Loucy (cell line): ENCODE measurements around the gene CDC73.
A peak's percentile ranks its signal among the peaks of the same experiment; 100 is the strongest.
"Not testable (repeated sequence)": the region's sequence is repeated elsewhere in the genome, so short reads cannot be mapped to it uniquely, and the experiment has no call there.

Source experiments
- H2AFZ ChIP-seq: fragments of 200-600 bp; sonication (generic); 2 replicates; pipeline ENCODE4 v1.6.0; 2016; ENCODE audit warnings: antibody characterized with exemption, mild to moderate bottlenecking, low read length, moderate library complexity
- H3F3A ChIP-seq: fragments of 200-600 bp; 2 replicates; pipeline ENCODE4 v1.6.0; 2016; ENCODE audit warnings: antibody characterized with exemption, low read depth, mild to moderate bottlenecking
- H3K27me3 ChIP-seq: fragments of 200-600 bp; sonication (generic); 2 replicates; pipeline ENCODE4 v1.6.1; 2014; ENCODE audit warnings: low read length, mild to moderate bottlenecking; ENCODE audit not compliant: insufficient read depth, poor library complexity, severe bottlenecking
- H3K36me3 ChIP-seq: fragments of 200-600 bp; sonication (generic); 2 replicates; pipeline ENCODE4 v1.6.1; 2016; ENCODE audit warnings: low read length; ENCODE audit not compliant: insufficient read depth
- H3K4me1 ChIP-seq: fragments of 200-600 bp; sonication (generic); 2 replicates; pipeline ENCODE4 v1.5.1; 2014; ENCODE audit warnings: low read length, mild to moderate bottlenecking; ENCODE audit not compliant: insufficient read depth, poor library complexity, severe bottlenecking
- H3K4me2 ChIP-seq: fragments of 200-600 bp; sonication (generic); 2 replicates; pipeline ENCODE4 v1.6.0; 2014; ENCODE audit warnings: antibody characterized with exemption, low read length, low read depth, mild to moderate bottlenecking; ENCODE audit not compliant: poor library complexity, severe bottlenecking
- H3K4me3 ChIP-seq: fragments of 200-600 bp; sonication (generic); 2 replicates; pipeline ENCODE4 v1.5.1; 2014; ENCODE audit warnings: low read length, mild to moderate bottlenecking, mixed read lengths; ENCODE audit not compliant: poor library complexity, severe bottlenecking
- H3K79me2 ChIP-seq: fragments of 200-600 bp; sonication (generic); 2 replicates; pipeline ENCODE4 v1.6.1; 2014; ENCODE audit warnings: low read length; ENCODE audit not compliant: insufficient read depth
- H3K9ac ChIP-seq: fragments of 200-600 bp; sonication (generic); 2 replicates; pipeline ENCODE4 v1.6.0; 2014; ENCODE audit warnings: mild to moderate bottlenecking, low read depth, low read length, moderate library complexity; ENCODE audit not compliant: poor library complexity, severe bottlenecking
- H3K9me2 ChIP-seq: fragments of 200-600 bp; sonication (generic); replicated peaks from 2 replicates; pipeline ENCODE4 v1.6.1; 2016; ENCODE audit warnings: low read depth, low read length, mixed read lengths
- H3K9me3 ChIP-seq: fragments of 200-600 bp; sonication (generic); 2 replicates; pipeline ENCODE4 v1.6.1; 2014; ENCODE audit warnings: mild to moderate bottlenecking, antibody characterized with exemption, low read length, low read depth; ENCODE audit not compliant: insufficient read depth
- H4K20me1 ChIP-seq: fragments of 200-600 bp; sonication (generic); 2 replicates; pipeline ENCODE4 v1.6.0; 2014; ENCODE audit warnings: antibody characterized with exemption, low read length, mild to moderate bottlenecking; ENCODE audit not compliant: insufficient read depth, poor library complexity, severe bottlenecking
- CTCF ChIP-seq: fragments of 200-600 bp; sonication (generic); conservative IDR thresholded peaks from 2 replicates; pipeline ENCODE4 v1.5.1; 2014; ENCODE audit warnings: mild to moderate bottlenecking, antibody characterized with exemption, low read length
- EZH2phosphoT487 ChIP-seq: fragments of 200-600 bp; IDR thresholded peaks from 2 replicates; pipeline ENCODE4 v1.6.1; 2018; ENCODE audit warnings: antibody characterized with exemption, mild to moderate bottlenecking, moderate library complexity, borderline replicate concordance

Gene CDC73

GRCh38 chr1:193114485-193115095 lies 7.2 kb upstream of the CDC73 start:
- TF ChIP-seq EZH2phosphoT487 (no peak), CTCF (no peak)
- Histone ChIP-seq H3K4me2 (no peak overlapping the region), H3K9ac (no peak overlapping the region), H3K9me2 (no peaks in the 10 kb centered on the region), H3K36me3 (no peaks in the 10 kb centered on the region), H3K4me1 (peaks cover 5% of the 10 kb centered on the region), H3K4me3 (no peak overlapping the region), H2AFZ (no peak overlapping the region), H3K79me2 (no peaks in the 10 kb centered on the region), H3K27me3 (no peaks in the 10 kb centered on the region), H3K9me3 (no peaks in the 10 kb centered on the region), H3F3A (no peaks in the 10 kb centered on the region), H4K20me1 (no peaks in the 10 kb centered on the region)

- Histone ChIP-seq H3K9me3 (no peaks in the 10 kb centered on the region), H3F3A (no peaks in the 10 kb centered on the region), H3K79me2 (no peaks in the 10 kb centered on the region), H3K27me3 (no peaks in the 10 kb centered on the region), H2AFZ (no peak overlapping the region), H3K9ac (no peak overlapping the region), H4K20me1 (no peaks in the 10 kb centered on the region), H3K4me3 (no peak overlapping the region), H3K36me3 (no peaks in the 10 kb centered on the region), H3K9me2 (no peaks in the 10 kb centered on the region), H3K4me1 (peaks cover 7% of the 10 kb centered on the region), H3K4me2 (no peak overlapping the region)
- TF ChIP-seq CTCF, result no peak
- TF ChIP-seq EZH2phosphoT487, result no peak
Observed at GRCh38 chr1:193115629-193116227, 6.1 kb upstream of the CDC73 start.

GRCh38 chr1:193117167-193117566 lies 4.7 kb upstream of the CDC73 start:
- not testable (repeated sequence) for H3F3A ChIP-seq, H4K20me1 ChIP-seq, H3K4me2 ChIP-seq, H3K79me2 ChIP-seq, H3K36me3 ChIP-seq, H3K9me2 ChIP-seq, H3K9ac ChIP-seq, H3K27me3 ChIP-seq, H3K4me3 ChIP-seq, H3K9me3 ChIP-seq, H2AFZ ChIP-seq
- peaks cover 14% of the 10 kb centered on the region for H3K4me1 ChIP-seq

GRCh38 chr1:193118194-193118593 lies 3.6 kb upstream of the CDC73 start:
- Histone ChIP-seq H4K20me1 (peaks cover 10% of the 10 kb centered on the region), H3K9me3 (no peaks in the 10 kb centered on the region), H3K27me3 (no peaks in the 10 kb centered on the region), H3K4me3 (no peak overlapping the region), H3K4me1 (peaks cover 14% of the 10 kb centered on the region), H3K36me3 (no peaks in the 10 kb centered on the region), H3K9me2 (no peaks in the 10 kb centered on the region), H3K9ac (no peak overlapping the region), H3F3A (peaks cover 3% of the 10 kb centered on the region; the same call in 1 of the 2 replicates), H3K79me2 (peaks cover 9% of the 10 kb centered on the region), H3K4me2 (peak overlapping the region; percentile 53), H2AFZ (peak overlapping the region; percentile 45; the same call in 1 of the 2 replicates)
- TF ChIP-seq EZH2phosphoT487, result no peak
- TF ChIP-seq CTCF, result no peak
